ENCODE results near the gene EPG5. TPM values are rescaled to one million over a fixed set of nuclear protein-coding genes. Genes with fewer than 3 reads are reported as not detected.

The EPG5 gene
- total and polyA plus RNA-seq, 2 of the 4 experiments (the other 2 are of a cell fraction) = 37.3 to 114 TPM

DNA sequence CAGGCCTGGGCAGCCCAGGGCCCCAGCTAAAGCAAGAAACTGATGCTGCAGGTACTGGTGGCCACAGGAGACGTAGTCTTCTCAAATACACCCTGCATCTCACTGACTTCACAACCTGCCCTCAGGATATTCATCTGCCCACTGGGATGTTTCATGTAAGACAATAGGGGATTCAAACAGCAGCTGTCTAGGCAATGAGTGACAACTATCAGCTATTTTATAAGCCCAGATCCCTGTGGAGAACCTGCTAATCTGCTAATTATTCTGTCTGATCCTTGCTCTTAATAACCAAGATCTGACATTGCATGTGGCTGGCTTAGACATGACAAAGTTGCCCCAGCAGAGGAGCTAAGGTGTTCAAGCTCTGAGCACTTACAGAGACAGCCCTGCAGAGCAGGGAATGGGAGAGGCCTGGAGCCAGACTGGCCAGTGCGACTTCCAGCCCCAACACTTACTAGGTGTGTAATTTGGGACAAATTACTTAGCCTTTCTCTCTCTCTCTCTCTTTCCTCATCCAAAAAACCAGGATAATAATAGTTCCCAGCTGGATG is 113.0 kb downstream of the EPG5 start:
- no peak overlapping the region for H3K4me2 ChIP-seq (ENCODE audit: low read depth, low read length)
- no peaks in the 10 kb centered on the region for H4K20me1 ChIP-seq (ENCODE audit: insufficient read depth, low read length)
- no peak overlapping the region for H2BK20ac ChIP-seq (ENCODE audit: low read depth, low read length)

More for the DNA sequence above, 113.0 kb downstream of the EPG5 start:
- H4K5ac ChIP-seq (ENCODE audit: low read depth, low read length) = no peak overlapping the region
- H2BK120ac ChIP-seq (ENCODE audit: low read depth, low read length) = no peak overlapping the region
- no peak overlapping the region for H2BK15ac ChIP-seq (ENCODE audit: low read depth, low read length)
- no peak overlapping the region for H2AK5ac ChIP-seq (ENCODE audit: low read depth, low read length)
- no peak overlapping the region for H4K8ac ChIP-seq (ENCODE audit: low read depth in 2 of 2, low read length in 2 of 2)
- peaks cover 4% of the 10 kb centered on the region; the same call in 1 of the 2 replicates for H3K4me1 ChIP-seq (ENCODE audit: control insufficient read depth, insufficient read depth, low read length)
- no peak overlapping the region for H3K14ac ChIP-seq (replicated peaks; ENCODE audit: low read depth, low read length)
- no peak overlapping the region for H3K56ac ChIP-seq (ENCODE audit: extremely low read depth, insufficient read depth, low read length)
- ATAC-seq (ENCODE audit: low read depth) = no peak
- H2AFZ ChIP-seq (replicated peaks; ENCODE audit: low read length, poor library complexity) = no peak overlapping the region
- TF ChIP-seq RCOR1 (IDR thresholded peaks at IDR 0.05; ENCODE audit: insufficient replicate concordance, low read length) (no peak), MXI1 (IDR thresholded peaks at IDR 0.05; ENCODE audit: borderline replicate concordance, low read depth, low read length) (no peak), BHLHE40 (IDR thresholded peaks at IDR 0.05; ENCODE audit: low read depth, low read length) (no peak), MAFK (IDR thresholded peaks at IDR 0.05; ENCODE audit: low read depth, low read length) (no peak)
- TF ChIP-seq, protein P1, sequence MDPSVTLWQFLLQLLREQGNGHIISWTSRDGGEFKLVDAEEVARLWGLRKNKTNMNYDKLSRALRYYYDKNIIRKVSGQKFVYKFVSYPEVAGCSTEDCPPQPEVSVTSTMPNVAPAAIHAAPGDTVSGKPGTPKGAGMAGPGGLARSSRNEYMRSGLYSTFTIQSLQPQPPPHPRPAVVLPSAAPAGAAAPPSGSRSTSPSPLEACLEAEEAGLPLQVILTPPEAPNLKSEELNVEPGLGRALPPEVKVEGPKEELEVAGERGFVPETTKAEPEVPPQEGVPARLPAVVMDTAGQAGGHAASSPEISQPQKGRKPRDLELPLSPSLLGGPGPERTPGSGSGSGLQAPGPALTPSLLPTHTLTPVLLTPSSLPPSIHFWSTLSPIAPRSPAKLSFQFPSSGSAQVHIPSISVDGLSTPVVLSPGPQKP (IDR thresholded peaks at IDR 0.05; ENCODE audit: borderline replicate concordance, low read depth, low read length) = no peak
- ChIA-PET CTCF (interaction anchor here (1.1 kb wide), 1 partner anchor 120 kb away, joined by 3 read pairs; no protein-coding TSS in a partner anchor), POLR2A (ENCODE audit: unreplicated experiment) (no interaction called here)
- H3K9ac ChIP-seq (ENCODE audit: low read depth, low read length) = no peak overlapping the region
- in situ Hi-C loops (cut with MboI; ENCODE audit: low sequenced_read_pairs) (no loop called here), intact Hi-C loops (cut with micrococcal nuclease) (no loop called here), dilution Hi-C loops (cut with HindIII; ENCODE audit: low sequenced_read_pairs, unreplicated experiment) (no loop called here)
- WGBS, 2 experiments (ENCODE audit: extremely low coverage in 2 of 2, insufficient read length in 1 of 2) = no CpG with 5 or more reads among the region's 2 CpGs
- H2BK5ac ChIP-seq (ENCODE audit: low read depth, low read length, poor library complexity, severe bottlenecking) = no peak overlapping the region
- no peaks in the 10 kb centered on the region for H3K27me3 ChIP-seq (ENCODE audit: control insufficient read depth, insufficient read depth, low read length)
- H4K91ac ChIP-seq (ENCODE audit: insufficient read depth, low read depth, low read length) = no peak overlapping the region
- BruUV-seq (replicated peaks) = no TSS peak
- H3K4me3 ChIP-seq (ENCODE audit: insufficient read depth, low read depth, low read length) = no peak overlapping the region
- no peak overlapping the region for H3K27ac ChIP-seq (ENCODE audit: insufficient read depth, low read length)
- no peak overlapping the region for H2AK9ac ChIP-seq (replicated peaks; ENCODE audit: low read depth, low read length, poor library complexity)
- H3K4ac ChIP-seq (ENCODE audit: low read depth, low read length) = no peak overlapping the region
- H3K9me1 ChIP-seq (ENCODE audit: insufficient read depth, low read length) = peaks cover 16% of the 10 kb centered on the region
- H3K23ac ChIP-seq (ENCODE audit: low read depth, low read length) = no peak overlapping the region
- H3K79me1 ChIP-seq (ENCODE audit: low read depth in 1 of 2, low read length in 2 of 2) = peaks cover 0 to 23% of the 10 kb centered on the region in 2 experiments; a peak in 3 of 4 replicates
- no peaks in the 10 kb centered on the region for H3K9me3 ChIP-seq (ENCODE audit: control insufficient read depth, insufficient read depth, low read length)
- no peak overlapping the region for H3K18ac ChIP-seq (ENCODE audit: low read depth, low read length)
- peaks cover 56% of the 10 kb centered on the region for H3K36me3 ChIP-seq (ENCODE audit: control insufficient read depth, insufficient read depth, low read length)
- no peak for DNase-seq

Measured in IMR-90 (cell line).